Mucosa of descending colon (tissue), 3 donors: ENCODE data around the gene UBE2L3. TPM values are rescaled to one million over a fixed set of nuclear protein-coding genes. Genes with fewer than 3 reads are reported as not detected.
"Not testable (repeated sequence)": the region's sequence is repeated elsewhere in the genome, so short reads cannot be mapped to it uniquely, and the experiment has no call there.

ENCODE experiments used
- ATAC-seq: fragments of 200-7000 bp; cut with Tn5 transposase; one replicate; pipeline ENCODE4 v1.9.1; 2020; ENCODE audit warnings: mild to moderate bottlenecking, moderate library complexity
- DNase-seq, 3 donors: peaks; one replicate each; pipeline ENCODE4 v3.0.0-alpha.2; 2020
- H3K36me3 ChIP-seq: fragments of 200-600 bp; one replicate; pipeline ENCODE4 v1.8.0; 2021; ENCODE audit warnings: low read depth, mild to moderate bottlenecking
- H3K4me1 ChIP-seq: fragments of 200-600 bp; one replicate; pipeline ENCODE4 v1.8.0; 2021; ENCODE audit warnings: low read depth, mild to moderate bottlenecking
- H3K4me3 ChIP-seq: fragments of 200-600 bp; one replicate; pipeline ENCODE4 v1.8.0; 2021; ENCODE audit warnings: mild to moderate bottlenecking
- H3K9me3 ChIP-seq: fragments of 200-600 bp; one replicate; pipeline ENCODE4 v1.8.0; 2021; ENCODE audit warnings: mild to moderate bottlenecking
- intact Hi-C, 2 donors: fragments of 100-400 bp; cut with DNase I in 1 of 2; cut with micrococcal nuclease in 1 of 2; formaldehyde crosslinking; loops; one replicate each; pipeline versions ENCODE4 v1.11.0 to v1.11.1; 2022; cut with DNase I, micrococcal nuclease
- total RNA-seq, 3 donors: library from RNA; stranded (reverse); fragmentation: NEBNext Ultra II Directional in 2 of 3; extraction: Animal tissue kit (Norgen Biotek cat#: 25700) in 2 of 3; gene quantifications; one replicate each; pipeline versions ENCODE4 v1.2.1 to v1.2.4, GENCODE V29; 2021 to 2023
- TF ChIP-seq, protein P1 (sequence below): fragments of 200-600 bp; IDR thresholded peaks from one replicate; pipeline ENCODE4 v1.8.0; 2022; ENCODE audit warnings: antibody characterized with exemption, mild to moderate bottlenecking
- donor health status: DM: no; HTN: no; CAD: no; lungs with moderate emphysema.
- donor health status: DM: no; HTN: no; CAD: no.
- donor health status: DM: no; HTN: yes; CAD: no.

UBE2L3 gene
- total RNA-seq, 3 donors from 2014 or later = 52.6 to 60.9 (median 60.7) TPM

DNA sequence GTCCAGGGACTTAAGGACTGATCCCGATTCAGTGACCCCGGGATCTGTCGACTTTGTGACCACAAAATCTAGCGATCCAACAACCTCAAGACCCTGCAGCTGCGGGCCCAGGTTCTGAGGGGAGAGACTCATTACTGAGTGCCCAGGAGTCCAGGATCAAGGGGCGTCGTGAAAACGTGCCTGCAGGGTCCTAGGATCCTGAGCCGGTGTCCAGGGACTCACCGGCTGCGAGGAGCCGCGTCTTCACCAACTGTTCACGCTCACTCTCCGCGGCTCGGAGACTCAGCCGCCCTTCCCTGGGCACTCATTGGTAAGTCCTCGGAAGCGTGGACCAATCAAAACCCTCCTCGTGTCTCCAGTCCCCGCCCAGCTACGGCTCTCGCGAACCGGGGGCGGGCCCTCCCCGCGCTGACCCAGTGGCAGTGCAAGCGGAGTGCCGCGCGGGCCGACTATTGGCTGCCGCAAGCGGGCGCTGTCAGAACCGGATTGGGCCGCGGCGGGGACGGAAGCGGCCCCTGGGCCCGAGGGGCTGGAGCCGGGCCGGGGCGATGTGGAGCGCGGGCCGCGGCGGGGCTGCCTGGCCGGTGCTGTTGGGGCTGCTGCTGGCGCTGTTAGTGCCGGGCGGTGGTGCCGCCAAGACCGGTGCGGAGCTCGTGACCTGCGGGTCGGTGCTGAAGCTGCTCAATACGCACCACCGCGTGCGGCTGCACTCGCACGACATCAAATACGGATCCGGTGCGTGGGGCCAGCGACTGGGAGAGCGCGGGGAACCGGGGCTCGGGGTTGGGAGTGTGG is 74.5 kb downstream of the UBE2L3 start, which contains the start of gene SDF2L1:
SDF2L1 (plus strand) TSS at position 514 of the 795 bp plus-strand sequence; CDS start at position 549, 35 bp downstream.
- ATAC-seq (peak; percentile 97), DNase-seq (peak; percentile 99)
- Histone ChIP-seq H3K4me1 (peaks cover 16% of the 10 kb centered on the region), H3K9me3 (no peaks in the 10 kb centered on the region), H3K4me3 (peak within 1 kb of the TSS; percentile 50), H3K36me3 (no peaks in the 10 kb centered on the region)
- intact Hi-C loops = no loop called here
- TF ChIP-seq, protein P1, sequence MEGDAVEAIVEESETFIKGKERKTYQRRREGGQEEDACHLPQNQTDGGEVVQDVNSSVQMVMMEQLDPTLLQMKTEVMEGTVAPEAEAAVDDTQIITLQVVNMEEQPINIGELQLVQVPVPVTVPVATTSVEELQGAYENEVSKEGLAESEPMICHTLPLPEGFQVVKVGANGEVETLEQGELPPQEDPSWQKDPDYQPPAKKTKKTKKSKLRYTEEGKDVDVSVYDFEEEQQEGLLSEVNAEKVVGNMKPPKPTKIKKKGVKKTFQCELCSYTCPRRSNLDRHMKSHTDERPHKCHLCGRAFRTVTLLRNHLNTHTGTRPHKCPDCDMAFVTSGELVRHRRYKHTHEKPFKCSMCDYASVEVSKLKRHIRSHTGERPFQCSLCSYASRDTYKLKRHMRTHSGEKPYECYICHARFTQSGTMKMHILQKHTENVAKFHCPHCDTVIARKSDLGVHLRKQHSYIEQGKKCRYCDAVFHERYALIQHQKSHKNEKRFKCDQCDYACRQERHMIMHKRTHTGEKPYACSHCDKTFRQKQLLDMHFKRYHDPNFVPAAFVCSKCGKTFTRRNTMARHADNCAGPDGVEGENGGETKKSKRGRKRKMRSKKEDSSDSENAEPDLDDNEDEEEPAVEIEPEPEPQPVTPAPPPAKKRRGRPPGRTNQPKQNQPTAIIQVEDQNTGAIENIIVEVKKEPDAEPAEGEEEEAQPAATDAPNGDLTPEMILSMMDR = peak; percentile 24

DNA sequence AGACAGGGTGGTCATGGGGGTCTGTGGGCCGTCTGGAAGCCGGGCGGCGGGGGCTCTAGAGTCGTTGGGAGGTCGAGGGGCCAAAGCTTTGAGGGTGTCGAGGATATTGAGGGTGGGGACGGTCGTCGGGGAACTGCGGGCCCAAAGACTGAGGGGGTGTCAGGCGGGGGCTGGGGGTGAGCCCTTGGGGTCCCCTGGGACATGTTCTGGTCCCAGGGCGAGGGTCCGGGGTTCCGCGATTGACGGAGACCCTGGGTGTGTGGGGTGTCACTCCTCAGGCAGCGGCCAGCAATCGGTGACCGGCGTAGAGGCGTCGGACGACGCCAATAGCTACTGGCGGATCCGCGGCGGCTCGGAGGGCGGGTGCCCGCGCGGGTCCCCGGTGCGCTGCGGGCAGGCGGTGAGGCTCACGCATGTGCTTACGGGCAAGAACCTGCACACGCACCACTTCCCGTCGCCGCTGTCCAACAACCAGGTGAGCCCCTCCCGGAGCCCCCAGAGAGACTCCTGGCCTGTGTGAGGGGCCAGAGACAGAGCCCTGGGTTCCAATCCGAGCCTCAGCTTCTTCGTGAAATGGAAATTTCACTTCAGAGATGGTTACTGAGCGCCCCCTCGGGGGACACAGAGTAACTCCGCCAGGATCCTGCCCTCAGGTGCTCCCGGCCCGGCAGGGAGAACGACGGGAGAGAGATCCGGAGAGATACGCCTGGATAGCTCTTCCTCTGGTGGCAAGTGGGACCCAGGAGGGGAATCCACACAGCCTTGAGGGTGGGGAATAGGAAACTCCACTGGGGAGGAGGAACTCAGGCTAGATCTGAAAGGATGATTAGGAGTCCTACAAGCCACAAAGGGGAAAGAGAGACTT is 75.3 kb downstream of the UBE2L3 start:
- TF ChIP-seq, protein P1 = peak; percentile 32
- Histone ChIP-seq H3K4me1 (peaks cover 16% of the 10 kb centered on the region), H3K36me3 (no peaks in the 10 kb centered on the region), H3K4me3 (peak overlapping the region; percentile 50), H3K9me3 (no peaks in the 10 kb centered on the region)
- ATAC-seq (peak; percentile 50), DNase-seq (peak; percentile 65 to 70 (median 70))
- intact Hi-C loops = no loop called here

DNA sequence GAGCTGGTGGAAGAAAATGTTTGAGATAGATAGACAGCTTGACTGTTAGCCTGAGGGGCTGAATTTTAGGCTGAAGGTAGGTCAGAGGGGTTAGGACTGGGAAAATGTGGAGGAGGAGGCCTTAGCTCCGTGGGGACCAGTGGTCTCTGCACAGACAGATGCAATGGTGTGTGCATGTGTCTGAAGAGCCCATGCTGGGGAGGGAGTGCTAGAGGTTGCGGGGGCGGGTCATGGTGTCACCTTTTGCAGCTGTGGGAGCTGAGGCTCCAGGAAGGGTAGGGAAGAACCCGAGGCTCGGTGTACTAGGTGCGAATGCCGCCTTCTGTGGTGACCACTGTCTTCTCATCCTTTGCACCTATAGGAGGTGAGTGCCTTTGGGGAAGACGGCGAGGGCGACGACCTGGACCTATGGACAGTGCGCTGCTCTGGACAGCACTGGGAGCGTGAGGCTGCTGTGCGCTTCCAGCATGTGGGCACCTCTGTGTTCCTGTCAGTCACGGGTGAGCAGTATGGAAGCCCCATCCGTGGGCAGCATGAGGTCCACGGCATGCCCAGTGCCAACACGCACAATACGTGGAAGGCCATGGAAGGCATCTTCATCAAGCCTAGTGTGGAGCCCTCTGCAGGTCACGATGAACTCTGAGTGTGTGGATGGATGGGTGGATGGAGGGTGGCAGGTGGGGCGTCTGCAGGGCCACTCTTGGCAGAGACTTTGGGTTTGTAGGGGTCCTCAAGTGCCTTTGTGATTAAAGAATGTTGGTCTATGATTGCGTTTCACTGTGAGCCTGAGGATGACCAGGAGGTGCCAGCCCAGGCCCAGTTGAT is 76.2 kb downstream of the UBE2L3 start:
- H3K4me3 ChIP-seq = no peak overlapping the region

DNA sequence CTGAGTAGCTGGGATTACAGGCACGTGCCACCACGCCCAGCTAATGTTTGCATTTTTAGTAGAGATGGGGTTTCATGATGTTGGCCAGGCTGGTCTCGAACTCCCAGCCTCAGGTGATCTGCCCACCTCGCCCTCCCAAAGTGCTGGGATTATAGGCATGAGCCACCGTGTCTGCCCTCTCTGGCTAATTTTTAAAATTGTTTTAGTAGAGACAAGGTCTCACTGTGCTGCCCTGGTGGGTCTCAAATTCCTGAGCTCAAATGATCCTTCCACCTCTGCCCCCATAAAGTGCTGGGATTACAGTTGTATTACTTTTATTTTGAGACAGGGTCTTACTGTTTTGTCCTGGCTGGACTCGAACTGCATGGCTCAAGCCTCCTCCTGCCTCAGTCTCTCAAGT is 78.0 kb downstream of the UBE2L3 start:
- ATAC-seq, DNase-seq, H3K9me3 ChIP-seq, H3K36me3 ChIP-seq, H3K4me3 ChIP-seq, intact Hi-C loops: not testable (repeated sequence)
- peaks cover 16% of the 10 kb centered on the region for H3K4me1 ChIP-seq

More for the DNA sequence above, 76.2 kb downstream of the UBE2L3 start:
- Histone ChIP-seq H3K4me1 (peaks cover 16% of the 10 kb centered on the region), H3K9me3 (no peaks in the 10 kb centered on the region), H3K36me3 (no peaks in the 10 kb centered on the region)
- ATAC-seq (no peak), DNase-seq (no peak)
- intact Hi-C loops = no loop called here
- TF ChIP-seq, protein P1 = no peak

DNA sequence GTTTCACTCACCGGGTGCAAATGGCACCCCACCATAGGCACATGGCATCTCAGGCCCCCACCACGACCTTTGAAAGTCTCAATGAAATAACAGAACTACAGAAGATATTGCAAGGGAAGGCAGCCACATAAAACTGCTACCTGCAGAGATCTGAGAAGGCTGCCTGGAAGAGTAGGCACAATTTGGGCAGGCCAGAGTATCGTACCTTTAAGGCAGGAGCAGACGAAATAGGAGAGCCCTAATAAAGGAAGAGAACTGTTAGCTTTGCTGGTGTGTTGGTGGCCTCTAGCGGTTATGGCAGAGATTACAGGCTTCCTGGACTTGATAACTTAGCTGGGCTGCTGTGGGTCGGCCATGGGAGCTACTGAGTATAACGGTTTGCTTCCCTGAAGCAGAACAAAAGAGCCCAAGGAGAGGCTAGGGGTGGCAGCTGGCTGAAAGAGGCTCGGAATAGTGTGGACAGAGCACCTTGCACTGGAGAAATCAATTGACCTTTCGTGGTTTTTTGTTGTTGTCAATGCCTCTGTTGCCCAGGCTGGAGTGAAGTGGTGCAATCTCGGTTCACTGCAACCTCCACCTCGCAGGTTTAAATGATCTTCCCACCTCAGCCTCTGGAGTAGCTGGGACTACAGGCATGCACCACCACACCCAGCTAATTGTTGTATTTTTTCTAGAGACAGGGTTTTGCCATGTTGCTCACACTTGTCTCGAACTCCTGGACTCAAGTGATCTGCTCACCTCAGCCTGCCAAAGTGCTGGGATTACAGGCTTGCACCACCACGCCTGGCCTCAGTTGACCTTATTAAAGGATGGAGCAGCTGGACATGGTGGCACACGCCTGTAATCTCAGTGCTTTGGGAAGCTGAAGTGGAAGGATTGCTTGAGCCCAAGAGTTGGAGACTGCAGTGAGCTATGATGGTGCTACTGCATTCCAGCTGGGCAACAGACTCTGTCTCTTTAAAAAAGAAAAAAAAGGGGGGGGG is 79.4 kb downstream of the UBE2L3 start:
- Histone ChIP-seq H3K4me1 (peaks cover 17% of the 10 kb centered on the region), H3K9me3 (no peaks in the 10 kb centered on the region), H3K4me3 (no peak overlapping the region), H3K36me3 (no peaks in the 10 kb centered on the region)
- ATAC-seq (peak; percentile 49), DNase-seq (peak in 2 of 3 donors; percentile 69 to 90)
- intact Hi-C loops = no loop called here
- TF ChIP-seq, protein P1 = peak; percentile 76
